Putamen (tissue), 1 donor: ENCODE measurements around the gene R3HDM2.

ENCODE experiments used
- DNase-seq: peaks from one replicate; pipeline ENCODE4 v3.0.0-alpha.2; 2016; ENCODE audit warnings: low spot score

R3HDM2 gene

DNA sequence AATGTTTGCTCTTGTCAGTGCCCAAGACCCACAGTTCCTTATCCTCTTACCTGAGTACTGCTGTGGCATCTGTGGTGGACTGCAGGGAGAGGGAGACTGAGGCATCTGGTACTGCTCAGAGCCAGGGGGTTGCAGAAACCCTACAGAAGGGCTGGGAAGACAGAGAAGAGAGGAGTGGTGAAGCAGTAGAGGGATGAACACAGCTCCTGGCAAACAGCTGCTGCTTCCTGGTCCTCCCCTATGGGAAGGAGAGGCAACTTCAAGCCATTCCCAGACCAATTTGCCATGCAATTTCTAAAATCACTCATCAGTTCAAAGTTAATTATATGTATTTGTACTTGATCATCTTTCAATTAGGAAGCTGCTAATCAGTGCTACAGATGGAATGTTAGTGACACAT, 164.2 kb downstream of the R3HDM2 start:
- no peak for DNase-seq

DNA sequence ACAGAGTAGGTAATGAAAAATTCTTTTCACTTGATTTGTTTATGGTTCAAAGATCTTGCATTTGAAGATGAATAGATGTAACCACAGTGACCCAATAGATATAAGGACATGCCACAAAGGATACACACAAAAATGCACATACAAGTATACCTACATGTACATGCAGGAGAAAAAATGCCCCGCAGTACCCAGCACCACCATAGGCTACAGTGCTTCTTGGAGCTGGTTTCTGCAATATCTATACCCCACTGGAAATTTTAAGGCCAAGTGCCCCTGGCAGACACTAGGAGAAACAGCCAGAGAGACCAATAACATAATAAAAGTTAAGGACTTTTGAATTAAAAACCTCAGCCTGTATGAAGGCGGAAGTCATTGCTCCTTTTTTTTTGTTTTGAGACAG, 167.7 kb downstream of the R3HDM2 start:
- no peak for DNase-seq

GRCh38 chr12:57262126-57262822, 168.6 kb downstream of the R3HDM2 start:
- no peak for DNase-seq

- no peak for DNase-seq
Measured at GRCh38 chr12:57261428-57261865, 169.4 kb downstream of the R3HDM2 start.

- DNase-seq = no peak
Measured at GRCh38 chr12:57260366-57260765, 170.5 kb downstream of the R3HDM2 start.

GRCh38 chr12:57258977-57259970, 171.6 kb downstream of the R3HDM2 start:
- DNase-seq = no peak

DNA sequence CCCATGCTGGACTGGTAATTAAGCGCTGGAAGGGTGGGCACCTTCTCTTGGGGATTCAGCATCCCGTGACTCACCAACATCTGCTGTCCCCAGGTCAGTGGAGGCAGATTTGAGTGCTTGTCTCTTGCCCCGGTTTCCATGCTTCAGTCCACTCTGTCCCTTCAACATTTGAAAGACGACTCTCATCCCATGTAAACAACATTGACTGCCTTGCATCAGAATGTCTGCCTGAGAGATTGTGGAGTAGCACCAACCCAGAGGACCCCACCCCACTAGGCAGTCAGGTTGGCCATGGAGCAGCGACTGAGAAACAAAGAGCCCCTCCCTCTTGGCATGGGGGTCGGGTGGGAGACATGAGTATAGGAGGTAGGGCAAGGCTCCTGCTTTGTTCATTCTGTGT, 174.9 kb downstream of the R3HDM2 start:
- DNase-seq = no peak

GRCh38 chr12:57254506-57255280, 176.2 kb downstream of the R3HDM2 start:
- DNase-seq = no peak

- DNase-seq = no peak
Measured at GRCh38 chr12:57250956-57251355, 179.9 kb downstream of the R3HDM2 start, which contains the start of gene STAC3. Gene STAC3, minus strand, starts transcription at chr12:57251187. Its CDS starts 1,551 bp downstream, at chr12:57249636.

DNA sequence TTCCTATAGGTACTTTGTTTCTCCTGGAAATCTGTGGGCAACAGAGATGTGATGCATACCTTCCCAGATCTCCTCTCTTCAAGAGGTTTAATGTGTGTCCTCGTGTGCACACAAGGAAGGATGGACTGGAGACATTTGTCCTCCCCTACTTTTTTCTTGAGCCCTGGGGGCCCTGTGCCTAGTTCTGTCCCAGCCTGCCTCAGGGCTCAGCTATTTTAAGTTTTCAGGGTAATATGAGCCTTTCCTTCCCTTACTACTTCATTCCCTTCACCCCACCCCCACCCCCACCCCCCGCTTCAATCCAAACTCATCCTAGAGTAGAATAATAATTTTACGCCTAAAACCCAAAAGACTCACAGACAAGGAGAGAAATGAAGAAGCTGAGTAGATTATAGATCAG, 180.3 kb downstream of the R3HDM2 start:
- DNase-seq = no peak

GRCh38 chr12:57248934-57249742, 181.7 kb downstream of the R3HDM2 start:
- DNase-seq = no peak

GRCh38 chr12:57247041-57247440, 183.8 kb downstream of the R3HDM2 start:
- DNase-seq = no peak

- no peak for DNase-seq
Measured at GRCh38 chr12:57244312-57244696, 186.5 kb downstream of the R3HDM2 start.

DNA sequence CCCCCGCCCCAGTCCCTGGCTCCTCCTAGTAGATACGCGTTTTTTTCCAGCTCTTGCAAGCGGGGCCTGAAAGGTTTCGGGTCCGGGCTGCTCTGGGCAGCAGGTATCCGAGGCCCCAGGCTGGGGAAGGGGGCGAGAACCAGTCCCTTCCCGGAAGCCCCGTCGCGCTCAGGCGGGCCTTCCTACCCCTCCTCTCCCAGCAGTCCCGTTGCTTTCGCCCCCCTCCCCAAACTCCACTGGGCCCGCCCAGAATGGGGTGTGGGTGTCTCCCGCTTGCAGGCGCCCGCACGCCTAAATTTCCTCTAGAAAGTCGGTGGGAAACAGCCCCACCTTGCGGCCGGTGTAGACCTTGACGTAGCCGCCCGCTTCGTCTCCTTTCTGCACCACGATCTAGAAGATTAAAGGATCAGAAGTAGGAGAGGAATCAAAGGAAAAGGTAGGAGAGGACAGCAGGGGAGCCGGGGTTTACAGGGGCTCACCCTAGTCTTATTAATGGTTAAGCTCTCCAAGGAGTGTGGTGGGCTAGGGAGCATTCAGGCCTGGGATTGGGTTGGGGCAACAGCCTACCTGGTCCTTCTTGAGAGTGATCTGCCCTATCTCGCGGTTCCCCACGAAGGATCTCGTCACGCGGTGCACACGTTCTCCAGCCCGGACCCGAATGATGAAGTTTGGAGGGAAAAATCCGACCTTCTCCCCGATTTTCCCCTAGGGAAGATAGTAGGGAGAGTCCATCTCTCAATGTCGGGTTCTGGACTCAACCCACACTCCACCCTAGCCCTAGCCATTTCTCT, 187.1 kb downstream of the R3HDM2 start:
- DNase-seq = no peak

GRCh38 chr12:57242691-57243454, 188.0 kb downstream of the R3HDM2 start:
- no peak for DNase-seq

DNA sequence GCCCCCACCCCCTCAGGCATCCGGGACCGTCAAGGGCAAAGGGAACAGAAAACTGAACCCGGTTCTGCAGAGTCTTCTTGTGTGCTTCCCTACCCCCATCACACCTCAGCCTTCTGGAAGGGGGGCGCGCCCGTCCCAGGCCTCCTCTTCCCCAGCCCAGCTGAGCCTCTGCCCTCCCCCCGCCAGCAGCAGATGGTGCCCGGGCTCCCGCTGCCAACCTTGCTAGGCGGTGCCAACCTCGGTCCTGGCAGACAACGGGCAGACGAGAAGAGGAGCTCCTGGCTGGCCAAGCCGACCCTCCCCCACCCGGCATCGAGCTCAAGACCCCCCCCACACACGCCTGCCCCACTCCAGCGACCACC, 188.5 kb downstream of the R3HDM2 start:
- no peak for DNase-seq

GRCh38 chr12:57241402-57242310, 189.2 kb downstream of the R3HDM2 start:
- no peak for DNase-seq

GRCh38 chr12:57240926-57241401, 189.9 kb downstream of the R3HDM2 start:
- no peak for DNase-seq
